ENCODE results near the gene DCBLD2.

GRCh38 chr3:98777801-98778220, 123.7 kb downstream of the DCBLD2 start:
- TF ChIP-seq EZH2phosphoT487 (IDR thresholded peaks at IDR 0.05; ENCODE audit: insufficient read depth, low read depth) (no peak), EZH2 (IDR thresholded peaks at IDR 0.05; ENCODE audit: insufficient read depth, poor library complexity, severe bottlenecking) (no peak)

Data from GM23248 (cell line).